ENCODE results near the gene TMEM94.

TMEM94 gene

DNA sequence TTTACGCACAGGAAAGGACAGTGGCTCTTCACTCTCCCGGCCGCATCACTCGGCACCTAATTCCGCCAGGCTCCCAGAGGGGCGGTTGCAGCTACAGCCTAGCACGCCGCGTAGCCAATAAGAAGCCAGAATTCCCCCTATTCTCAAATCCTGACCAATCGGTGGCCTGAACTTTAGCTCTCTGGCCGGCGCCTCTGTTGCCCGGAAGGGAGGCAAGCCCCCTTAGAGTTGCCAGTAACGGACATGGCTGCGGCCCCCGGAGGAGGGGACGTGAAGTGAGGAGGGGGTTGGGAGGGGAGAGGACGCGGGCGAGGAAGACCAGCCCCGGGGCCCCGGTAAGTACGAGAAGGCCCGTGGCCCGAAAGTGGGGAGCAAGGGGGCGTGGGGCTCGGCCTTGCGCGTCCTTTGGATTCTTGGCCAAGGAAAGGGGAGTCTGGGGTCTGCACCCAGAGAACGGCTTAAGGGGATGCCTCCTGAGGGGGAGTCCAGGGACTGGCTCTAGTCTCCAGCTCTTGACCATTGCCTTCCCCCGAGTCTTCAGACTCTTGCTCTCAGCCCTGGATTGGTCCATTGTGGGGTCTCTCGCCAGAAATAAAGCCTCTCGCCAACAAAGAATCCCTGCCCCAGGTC lies at the start of gene TMEM94:
TMEM94 (plus strand) TSS at position 219 of the 630 bp plus-strand sequence. CDS start 15,271 bp downstream, outside the sequence.
- no peaks in the 10 kb centered on the region for H3K36me3 ChIP-seq (ENCODE audit: control insufficient read depth, insufficient read depth, low read length)
- H3K9ac ChIP-seq (ENCODE audit: low read depth, low read length): peak within 1 kb of the TSS; percentile 82
- no peaks in the 10 kb centered on the region for H3K4me1 ChIP-seq (ENCODE audit: control insufficient read depth, insufficient read depth, low read length)
- H3K4me3 ChIP-seq (ENCODE audit: low read depth, low read length): peak within 1 kb of the TSS; percentile 67
- no peaks in the 10 kb centered on the region for H3K9me3 ChIP-seq (ENCODE audit: control insufficient read depth, insufficient read depth, low read length)
- no peaks in the 10 kb centered on the region for H3K27me3 ChIP-seq (ENCODE audit: control insufficient read depth, insufficient read depth, low read length)

DNA sequence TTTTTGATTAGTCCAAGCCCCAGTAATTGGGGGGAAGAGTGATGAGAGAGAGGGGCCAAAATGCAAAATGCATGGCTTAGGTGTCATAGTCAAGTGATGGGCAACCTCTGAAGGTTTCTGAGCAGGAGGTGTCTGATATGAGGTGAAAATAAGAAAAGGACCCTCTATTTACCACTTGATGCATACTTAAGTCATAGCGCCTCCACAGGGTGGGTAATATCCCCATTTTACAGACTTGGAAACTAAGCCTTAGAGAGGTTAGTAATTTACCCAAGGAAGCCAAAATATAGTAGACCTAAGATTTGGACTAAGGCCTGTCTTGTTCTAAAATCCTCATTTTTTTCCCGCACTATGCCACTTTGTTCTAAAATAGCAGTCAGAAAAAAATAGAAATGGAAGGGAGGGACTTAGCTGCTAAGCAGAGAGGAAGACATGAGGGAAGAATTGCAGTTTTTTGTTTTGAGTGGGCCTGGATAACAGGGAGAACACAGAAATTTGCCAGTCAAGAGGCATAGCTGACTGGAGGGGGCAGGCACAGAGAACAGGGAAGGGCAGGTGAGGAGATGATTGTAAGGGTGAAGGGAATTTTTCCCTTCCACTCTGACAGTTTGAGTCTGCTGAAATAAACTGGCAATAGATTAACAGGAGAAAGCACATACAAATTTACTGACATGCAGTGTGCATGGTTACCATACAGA lies 48.6 kb upstream of the TMEM94 start:
- Histone ChIP-seq H3K27me3 (ENCODE audit: control insufficient read depth, insufficient read depth, low read length) (no peaks in the 10 kb centered on the region), H3K4me1 (ENCODE audit: control insufficient read depth, insufficient read depth, low read length) (peaks cover 7% of the 10 kb centered on the region), H3K9ac (ENCODE audit: low read depth, low read length) (no peak overlapping the region), H3K4me3 (ENCODE audit: low read depth, low read length) (no peak overlapping the region), H3K36me3 (ENCODE audit: control insufficient read depth, insufficient read depth, low read length) (no peaks in the 10 kb centered on the region), H3K9me3 (ENCODE audit: control insufficient read depth, insufficient read depth, low read length) (no peaks in the 10 kb centered on the region)

DNA sequence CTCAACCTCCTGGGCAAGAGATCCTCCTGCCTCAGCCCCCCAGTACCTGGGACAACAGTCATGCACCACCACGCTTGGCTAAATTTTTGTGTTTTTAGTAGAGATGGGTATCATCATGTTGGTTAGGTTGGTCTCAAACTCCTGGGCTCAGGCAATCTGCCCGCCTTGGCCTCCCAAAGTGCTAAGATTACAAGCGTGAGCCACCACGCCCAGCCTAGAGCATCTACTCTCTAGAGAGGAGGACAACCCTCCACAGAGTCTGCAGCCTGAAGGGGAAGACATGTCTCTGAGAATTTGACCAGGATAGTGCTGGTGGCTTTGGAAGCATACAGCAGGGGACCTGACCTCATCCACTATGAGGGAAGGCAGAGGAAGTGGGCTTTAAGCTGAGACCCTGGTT lies 46.3 kb upstream of the TMEM94 start:
- H3K4me3 ChIP-seq (ENCODE audit: low read depth, low read length): no peak overlapping the region
- no peaks in the 10 kb centered on the region for H3K27me3 ChIP-seq (ENCODE audit: control insufficient read depth, insufficient read depth, low read length)
- no peaks in the 10 kb centered on the region for H3K9me3 ChIP-seq (ENCODE audit: control insufficient read depth, insufficient read depth, low read length)
- peaks cover 7% of the 10 kb centered on the region for H3K4me1 ChIP-seq (ENCODE audit: control insufficient read depth, insufficient read depth, low read length)
- H3K9ac ChIP-seq (ENCODE audit: low read depth, low read length): no peak overlapping the region
- no peaks in the 10 kb centered on the region for H3K36me3 ChIP-seq (ENCODE audit: control insufficient read depth, insufficient read depth, low read length)

DNA sequence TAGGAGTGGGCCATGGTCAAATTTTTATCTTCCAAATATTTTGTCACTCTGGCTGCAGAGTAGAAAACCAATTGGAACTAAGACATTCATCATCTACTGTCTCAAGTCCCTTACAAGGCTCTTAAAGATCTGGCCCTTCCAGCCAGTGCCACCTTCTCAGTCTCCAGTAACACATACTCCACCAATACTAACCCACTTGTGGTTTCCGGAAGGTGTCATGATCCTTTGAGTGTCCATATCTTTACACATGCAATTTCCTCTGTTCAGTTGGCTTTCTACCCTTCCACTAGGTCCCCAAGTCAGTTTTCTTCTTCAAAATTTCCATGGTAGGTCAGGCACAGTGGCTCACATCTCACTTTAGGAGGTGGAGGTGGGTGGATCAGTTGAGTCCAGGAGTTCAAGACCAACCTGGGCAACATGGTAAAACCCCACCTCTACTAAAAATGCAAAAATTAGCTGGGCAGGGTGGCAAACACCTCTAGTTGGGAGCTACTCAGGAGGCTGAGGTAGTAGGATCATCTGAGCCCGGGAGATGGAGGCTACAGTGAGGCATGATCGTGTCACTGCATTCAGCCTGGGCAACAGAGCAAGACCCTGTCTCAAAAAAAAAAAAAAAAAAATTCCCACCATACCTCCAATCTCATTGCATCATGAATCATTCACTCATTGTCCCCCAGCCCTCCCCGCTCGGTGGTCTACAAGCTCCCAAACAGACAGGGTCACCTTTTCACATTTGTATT lies 44.9 kb upstream of the TMEM94 start:
- H3K9me3 ChIP-seq (ENCODE audit: control insufficient read depth, insufficient read depth, low read length): no peaks in the 10 kb centered on the region
- no peaks in the 10 kb centered on the region for H3K27me3 ChIP-seq (ENCODE audit: control insufficient read depth, insufficient read depth, low read length)
- H3K4me1 ChIP-seq (ENCODE audit: control insufficient read depth, insufficient read depth, low read length): peaks cover 4% of the 10 kb centered on the region
- no peaks in the 10 kb centered on the region for H3K36me3 ChIP-seq (ENCODE audit: control insufficient read depth, insufficient read depth, low read length)
- H3K9ac ChIP-seq (ENCODE audit: low read depth, low read length): no peak overlapping the region
- no peak overlapping the region for H3K4me3 ChIP-seq (ENCODE audit: low read depth, low read length)

DNA sequence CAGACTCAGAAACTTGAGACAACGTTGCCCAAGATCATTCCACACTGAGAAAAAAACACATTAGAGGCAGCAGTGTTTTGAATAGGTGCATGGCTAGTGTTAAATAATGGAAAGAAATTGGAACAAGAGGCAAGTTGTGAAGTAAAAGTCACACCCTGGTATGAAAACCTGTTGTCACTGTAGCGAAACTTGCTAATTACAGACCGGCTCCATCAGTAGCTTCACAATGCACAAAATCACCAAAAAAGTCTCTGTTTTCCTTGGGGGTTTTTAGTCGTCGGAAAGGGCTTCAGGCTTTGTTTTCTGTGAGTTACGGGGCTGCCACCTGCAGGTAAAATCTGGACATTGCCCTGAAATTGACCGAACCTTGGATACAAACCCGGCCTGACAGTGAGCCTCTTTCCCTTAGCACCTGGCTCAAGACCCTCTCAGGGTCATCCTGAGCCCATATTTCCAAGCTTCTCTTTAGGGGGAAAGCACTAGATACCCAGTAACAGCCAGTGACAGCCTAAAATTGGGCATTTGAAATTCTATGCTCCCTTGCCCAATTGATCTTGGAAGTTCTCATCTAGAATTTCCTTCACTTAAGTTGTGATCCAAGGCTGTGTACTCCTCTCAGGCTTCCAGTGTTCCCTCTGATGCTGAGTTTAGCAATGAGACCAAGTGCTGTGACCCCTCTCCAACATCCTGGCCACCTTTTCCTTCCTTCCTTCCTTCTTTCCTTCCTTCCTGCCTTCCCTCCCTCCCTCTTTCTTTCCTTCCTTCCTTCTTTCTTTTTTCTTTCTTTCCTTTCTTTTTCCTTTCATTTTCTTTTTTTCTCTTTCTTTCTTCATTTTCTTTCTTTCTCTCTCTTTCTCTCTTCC lies 43.7 kb upstream of the TMEM94 start:
- Histone ChIP-seq H3K9ac (ENCODE audit: low read depth, low read length) (peak overlapping the region; percentile 42), H3K27me3 (ENCODE audit: control insufficient read depth, insufficient read depth, low read length) (no peaks in the 10 kb centered on the region), H3K4me3 (ENCODE audit: low read depth, low read length) (no peak overlapping the region), H3K36me3 (ENCODE audit: control insufficient read depth, insufficient read depth, low read length) (no peaks in the 10 kb centered on the region), H3K4me1 (ENCODE audit: control insufficient read depth, insufficient read depth, low read length) (peaks cover 4% of the 10 kb centered on the region), H3K9me3 (ENCODE audit: control insufficient read depth, insufficient read depth, low read length) (no peaks in the 10 kb centered on the region)

DNA sequence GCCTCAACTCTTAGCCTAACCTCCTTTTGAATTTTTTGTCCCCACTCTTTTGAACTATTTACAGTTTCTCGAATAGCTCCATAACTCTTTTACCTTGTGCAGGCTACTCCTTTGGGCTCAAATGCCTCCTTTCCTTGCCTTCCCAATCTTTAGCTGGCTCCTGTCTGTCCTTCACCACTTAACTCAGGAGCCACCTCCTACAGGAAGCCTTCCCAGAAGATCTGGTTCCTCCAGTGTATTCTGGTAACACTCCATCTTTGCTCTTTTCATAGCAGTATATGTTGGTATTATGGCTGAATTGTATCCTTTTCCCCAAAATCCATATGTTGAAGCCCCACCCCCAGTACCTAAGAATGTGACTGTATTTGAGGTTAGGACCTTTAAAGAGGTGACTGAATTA lies 41.9 kb upstream of the TMEM94 start:
- H3K9me3 ChIP-seq (ENCODE audit: control insufficient read depth, insufficient read depth, low read length): no peaks in the 10 kb centered on the region
- H3K9ac ChIP-seq (ENCODE audit: low read depth, low read length): no peak overlapping the region
- no peaks in the 10 kb centered on the region for H3K36me3 ChIP-seq (ENCODE audit: control insufficient read depth, insufficient read depth, low read length)
- H3K27me3 ChIP-seq (ENCODE audit: control insufficient read depth, insufficient read depth, low read length): no peaks in the 10 kb centered on the region
- H3K4me1 ChIP-seq (ENCODE audit: control insufficient read depth, insufficient read depth, low read length): peaks cover 4% of the 10 kb centered on the region
- no peak overlapping the region for H3K4me3 ChIP-seq (ENCODE audit: low read depth, low read length)

DNA sequence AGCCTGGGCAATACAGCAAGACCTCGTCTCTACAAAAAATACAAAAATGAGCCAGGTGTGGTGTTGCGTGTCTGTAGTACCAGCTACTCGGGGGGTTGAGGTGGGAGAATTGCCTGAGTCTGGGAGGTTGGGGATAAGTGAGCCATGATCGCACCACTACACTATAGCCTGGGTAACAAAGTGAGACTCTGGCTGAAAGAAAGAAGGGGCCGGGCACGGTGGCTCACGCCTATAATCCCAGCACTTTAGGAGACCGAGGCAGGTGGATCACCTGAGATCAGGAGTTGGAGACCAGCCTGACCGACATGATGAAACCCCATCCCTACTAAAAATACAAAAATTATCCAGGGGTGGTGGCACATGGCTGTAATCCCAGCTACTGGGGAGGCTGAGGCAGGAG lies 40.4 kb upstream of the TMEM94 start:
- Histone ChIP-seq H3K9me3 (ENCODE audit: control insufficient read depth, insufficient read depth, low read length) (no peaks in the 10 kb centered on the region), H3K4me3 (ENCODE audit: low read depth, low read length) (no peak overlapping the region), H3K4me1 (ENCODE audit: control insufficient read depth, insufficient read depth, low read length) (peaks cover 4% of the 10 kb centered on the region), H3K36me3 (ENCODE audit: control insufficient read depth, insufficient read depth, low read length) (no peaks in the 10 kb centered on the region), H3K9ac (ENCODE audit: low read depth, low read length) (no peak overlapping the region), H3K27me3 (ENCODE audit: control insufficient read depth, insufficient read depth, low read length) (no peaks in the 10 kb centered on the region)

DNA sequence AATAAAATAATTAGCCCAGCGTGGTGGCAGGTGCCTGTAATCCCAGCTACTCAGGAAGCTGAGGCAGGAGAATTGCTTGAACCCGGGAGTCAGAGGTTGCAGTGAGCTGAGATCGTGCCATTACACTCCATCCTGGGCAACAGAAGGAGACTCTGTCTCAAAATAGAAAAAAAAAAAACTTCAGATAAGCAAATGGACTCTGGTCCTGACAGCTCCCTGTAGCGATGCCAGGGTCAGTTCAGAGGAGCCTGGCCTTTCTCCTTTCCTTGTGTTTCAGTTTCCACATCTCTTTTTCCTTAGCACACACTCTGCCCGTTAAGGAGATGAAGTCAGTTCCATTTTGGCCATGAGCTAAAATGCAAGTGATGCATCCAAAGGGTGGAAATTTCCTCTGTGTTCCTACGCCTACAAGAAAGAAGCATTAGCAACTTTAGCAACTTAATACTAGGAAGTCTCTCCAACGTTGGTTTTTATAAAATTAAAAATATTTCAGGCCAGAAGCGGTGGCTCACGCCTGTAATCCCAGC lies 39.3 kb upstream of the TMEM94 start:
- no peaks in the 10 kb centered on the region for H3K9me3 ChIP-seq (ENCODE audit: control insufficient read depth, insufficient read depth, low read length)
- no peaks in the 10 kb centered on the region for H3K36me3 ChIP-seq (ENCODE audit: control insufficient read depth, insufficient read depth, low read length)
- H3K9ac ChIP-seq (ENCODE audit: low read depth, low read length): no peak overlapping the region
- H3K4me1 ChIP-seq (ENCODE audit: control insufficient read depth, insufficient read depth, low read length): peaks cover 4% of the 10 kb centered on the region
- no peak overlapping the region for H3K4me3 ChIP-seq (ENCODE audit: low read depth, low read length)
- H3K27me3 ChIP-seq (ENCODE audit: control insufficient read depth, insufficient read depth, low read length): no peaks in the 10 kb centered on the region

DNA sequence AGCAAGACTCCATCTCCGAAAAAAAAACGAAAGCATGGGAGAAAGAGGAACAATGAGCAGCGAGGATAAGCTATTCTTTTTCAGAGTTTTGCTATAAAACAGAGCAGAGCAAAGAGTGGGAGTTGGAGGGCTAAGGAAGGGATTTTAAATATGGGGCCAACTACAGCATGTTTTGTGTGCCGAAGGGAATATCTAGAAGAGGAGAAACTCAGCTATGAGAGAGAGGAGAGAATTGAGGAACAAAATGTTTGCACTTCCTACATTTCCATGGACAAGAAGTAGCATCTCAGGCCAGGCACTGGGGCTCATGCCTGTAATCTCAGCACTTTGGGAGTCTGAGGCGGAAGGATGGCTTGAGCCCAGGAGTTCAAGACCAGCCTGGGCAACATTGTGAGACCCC lies 37.9 kb upstream of the TMEM94 start:
- Histone ChIP-seq H3K27me3 (ENCODE audit: control insufficient read depth, insufficient read depth, low read length) (no peaks in the 10 kb centered on the region), H3K9ac (ENCODE audit: low read depth, low read length) (no peak overlapping the region), H3K4me1 (ENCODE audit: control insufficient read depth, insufficient read depth, low read length) (no peaks in the 10 kb centered on the region)

DNA sequence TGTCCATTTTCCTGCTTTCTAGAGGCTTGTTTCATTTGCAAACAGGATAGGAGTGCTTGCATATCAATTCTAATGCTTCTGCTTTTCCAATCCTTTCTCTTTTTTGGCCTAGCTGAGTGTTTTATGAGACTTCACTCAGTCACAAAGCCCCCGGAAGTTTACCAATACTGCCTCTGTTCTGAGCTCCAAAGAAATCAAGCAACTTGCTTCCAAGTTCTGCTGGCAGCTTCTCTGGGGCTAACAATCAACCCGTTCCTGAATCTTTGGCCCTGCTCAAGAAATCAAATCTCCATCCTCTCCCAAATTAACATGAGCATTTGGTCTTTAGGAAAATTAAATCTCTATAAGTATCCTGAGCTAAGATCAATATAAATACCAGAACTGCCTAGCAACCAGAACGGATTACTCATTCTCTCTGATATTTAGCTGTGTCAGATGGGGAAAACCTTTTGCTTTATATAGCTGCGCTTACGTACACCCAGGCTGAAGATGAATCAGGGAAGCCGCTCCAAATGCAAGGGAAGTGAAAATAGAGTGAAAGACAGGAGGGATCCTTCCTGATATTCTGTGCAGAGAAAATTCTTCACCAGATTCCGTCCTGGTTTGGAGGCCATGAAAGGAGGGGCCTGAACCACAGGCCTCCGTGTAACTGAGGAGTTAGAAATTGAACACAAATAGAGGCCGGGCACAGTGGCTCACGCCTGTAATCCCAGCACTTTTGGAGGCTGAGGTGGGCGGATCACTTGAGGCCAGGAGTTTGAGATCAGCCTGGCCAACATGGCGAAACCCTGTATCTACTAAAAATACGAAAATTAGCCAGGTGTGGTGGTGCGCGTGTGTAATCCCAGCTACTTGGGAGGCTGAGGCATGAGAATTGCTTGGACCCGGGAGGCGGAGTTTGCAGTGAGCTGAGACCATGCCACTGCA lies 27.6 kb upstream of the TMEM94 start:
- Histone ChIP-seq H3K27me3 (ENCODE audit: control insufficient read depth, insufficient read depth, low read length) (no peaks in the 10 kb centered on the region), H3K9ac (ENCODE audit: low read depth, low read length) (no peak overlapping the region), H3K9me3 (ENCODE audit: control insufficient read depth, insufficient read depth, low read length) (no peaks in the 10 kb centered on the region), H3K36me3 (ENCODE audit: control insufficient read depth, insufficient read depth, low read length) (no peaks in the 10 kb centered on the region), H3K4me1 (ENCODE audit: control insufficient read depth, insufficient read depth, low read length) (no peaks in the 10 kb centered on the region), H3K4me3 (ENCODE audit: low read depth, low read length) (no peak overlapping the region)

More for the DNA sequence above, 37.9 kb upstream of the TMEM94 start:
- Histone ChIP-seq H3K36me3 (ENCODE audit: control insufficient read depth, insufficient read depth, low read length) (no peaks in the 10 kb centered on the region), H3K4me3 (ENCODE audit: low read depth, low read length) (no peak overlapping the region), H3K9me3 (ENCODE audit: control insufficient read depth, insufficient read depth, low read length) (no peaks in the 10 kb centered on the region)
